Neural cell (in vitro differentiated cells): ENCODE data around the gene TAF1B. TPM values are rescaled to one million over a fixed set of nuclear protein-coding genes. Genes with fewer than 3 reads are reported as not detected.

Experiments
- H2AFZ ChIP-seq: fragments of 200-600, 300-800 bp; sonication (generic), shearing (Covaris generic); 2 replicates; pipeline ENCODE4 v1.6.0; 2014; ENCODE audit warnings: low read depth, mild to moderate bottlenecking, antibody characterized with exemption, low read length, moderate library complexity
- H3F3A ChIP-seq: fragments of 200-600 bp; shearing (Covaris generic); 2 replicates; pipeline ENCODE4 v1.6.1; 2016; ENCODE audit warnings: mild to moderate bottlenecking, moderate library complexity, mixed read lengths, antibody characterized with exemption, low read length; ENCODE audit not compliant: insufficient read depth, poor library complexity, severe bottlenecking
- H3K27ac ChIP-seq: fragments of 200-600, 300-800 bp; sonication (generic), shearing (Covaris generic); 2 replicates; pipeline ENCODE4 v1.5.1; 2014; ENCODE audit warnings: mild to moderate bottlenecking, low read length, moderate library complexity
- H3K27me3 ChIP-seq: fragments of 300-800, 200-600 bp; sonication (generic), shearing (Covaris generic); 2 replicates; pipeline ENCODE4 v1.6.0; 2014; ENCODE audit warnings: mild to moderate bottlenecking, low read depth, low read length, moderate library complexity; ENCODE audit not compliant: insufficient read depth
- H3K36me3 ChIP-seq: fragments of 300-800, 200-600 bp; sonication (generic), shearing (Covaris generic); 2 replicates; pipeline ENCODE4 v1.5.1; 2014; ENCODE audit warnings: mild to moderate bottlenecking, antibody characterized with exemption, low read length, moderate library complexity; ENCODE audit not compliant: insufficient read depth
- H3K4me2 ChIP-seq: fragments of 300-800, 200-600 bp; sonication (generic), shearing (Covaris generic); 2 replicates; pipeline ENCODE4 v1.6.0; 2014; ENCODE audit warnings: mild to moderate bottlenecking, low read length
- H3K4me3 ChIP-seq: fragments of 300-800, 200-600 bp; sonication (generic), shearing (Covaris generic); 2 replicates; pipeline ENCODE4 v1.5.1; 2014; ENCODE audit warnings: mild to moderate bottlenecking, low read length, moderate library complexity
- H3K79me2 ChIP-seq: fragments of 200-600 bp; shearing (Covaris generic); replicated peaks from 2 replicates; pipeline ENCODE4 v1.6.0; 2014; ENCODE audit warnings: mild to moderate bottlenecking, low read length, moderate library complexity; ENCODE audit not compliant: insufficient read depth
- H3K9ac ChIP-seq: fragments of 300-800, 200-600 bp; sonication (generic), shearing (Covaris generic); 2 replicates; pipeline ENCODE4 v1.6.1; 2016; ENCODE audit warnings: mild to moderate bottlenecking, low read length, mixed read lengths
- H3K9me2 ChIP-seq: fragments of 200-600 bp; shearing (Covaris generic); 2 replicates; pipeline ENCODE4 v1.6.1; 2016; ENCODE audit warnings: mild to moderate bottlenecking, low read length, mixed read lengths; ENCODE audit not compliant: insufficient read depth
- H3K9me3 ChIP-seq: fragments of 200-600, 300-800 bp; sonication (generic), shearing (Covaris generic); 2 replicates; pipeline ENCODE4 v1.6.1; 2016; ENCODE audit warnings: mild to moderate bottlenecking, mixed run types, low read length, moderate library complexity, mixed read lengths
- H4K20me1 ChIP-seq: fragments of 200-600 bp; shearing (Covaris generic); 2 replicates; pipeline ENCODE4 v1.6.1; 2016; ENCODE audit warnings: mild to moderate bottlenecking, mixed run types; ENCODE audit not compliant: insufficient read depth
- EP300 ChIP-seq: fragments of 450-650 bp; conservative IDR thresholded peaks from 2 replicates; pipeline ENCODE4 v1.6.1; 2014; ENCODE audit warnings: antibody characterized with exemption, mild to moderate bottlenecking, moderate library complexity; ENCODE audit not compliant: poor library complexity, severe bottlenecking
- EZH2 ChIP-seq: fragments of 200-600, 300-800 bp; shearing (Covaris generic), sonication (generic); IDR thresholded peaks from 2 replicates; pipeline ENCODE4 v1.6.1; 2014; ENCODE audit warnings: antibody characterized with exemption, low read length, borderline replicate concordance, mild to moderate bottlenecking; ENCODE audit not compliant: insufficient read depth, poor library complexity, severe bottlenecking
- MXI1 ChIP-seq: fragments of 450-650 bp; conservative IDR thresholded peaks from 2 replicates; pipeline ENCODE4 v1.6.1; 2014; ENCODE audit warnings: antibody characterized with exemption, mild to moderate bottlenecking; ENCODE audit not compliant: poor library complexity, severe bottlenecking
- POLR2AphosphoS5 ChIP-seq: IDR thresholded peaks from 2 replicates; pipeline ENCODE4 v1.6.1; 2012
- RAD21 ChIP-seq: fragments of 450-650 bp; conservative IDR thresholded peaks from 2 replicates; pipeline ENCODE4 v1.6.1; 2014; ENCODE audit warnings: antibody characterized with exemption, mild to moderate bottlenecking, moderate library complexity
- SMC3 ChIP-seq: fragments of 450-650 bp; conservative IDR thresholded peaks from 2 replicates; pipeline ENCODE4 v1.6.1; 2014; ENCODE audit warnings: antibody characterized with exemption, mild to moderate bottlenecking, moderate library complexity; ENCODE audit not compliant: poor library complexity
- polyA plus RNA-seq: library from polyadenylated mRNA; depleted of rRNA; stranded (reverse); fragments of >200 nt; gene quantifications from 2 replicates; pipeline ENCODE4 v1.2.3, GENCODE V29; 2014
- TF ChIP-seq, protein P1 (sequence below): IDR thresholded peaks from 2 replicates; pipeline ENCODE4 v1.6.1; 2012; ENCODE audit warnings: borderline replicate concordance
- TF ChIP-seq, protein P2 (sequence below): fragments of 450-650 bp; IDR thresholded peaks from 2 replicates; pipeline ENCODE4 v1.5.1; 2014; ENCODE audit warnings: antibody characterized with exemption, mild to moderate bottlenecking, moderate library complexity; ENCODE audit not compliant: poor library complexity, severe bottlenecking

Gene TAF1B
- polyA plus RNA-seq, 1 donor from 2014 or later: 11.2 TPM

- no peaks in the 10 kb centered on the region for H3K79me2 ChIP-seq
- no peaks in the 10 kb centered on the region for H3K9me3 ChIP-seq
- no peak for TF ChIP-seq RAD21
- no peak for TF ChIP-seq EZH2
- no peak for TF ChIP-seq MXI1
- TF ChIP-seq, protein P1, sequence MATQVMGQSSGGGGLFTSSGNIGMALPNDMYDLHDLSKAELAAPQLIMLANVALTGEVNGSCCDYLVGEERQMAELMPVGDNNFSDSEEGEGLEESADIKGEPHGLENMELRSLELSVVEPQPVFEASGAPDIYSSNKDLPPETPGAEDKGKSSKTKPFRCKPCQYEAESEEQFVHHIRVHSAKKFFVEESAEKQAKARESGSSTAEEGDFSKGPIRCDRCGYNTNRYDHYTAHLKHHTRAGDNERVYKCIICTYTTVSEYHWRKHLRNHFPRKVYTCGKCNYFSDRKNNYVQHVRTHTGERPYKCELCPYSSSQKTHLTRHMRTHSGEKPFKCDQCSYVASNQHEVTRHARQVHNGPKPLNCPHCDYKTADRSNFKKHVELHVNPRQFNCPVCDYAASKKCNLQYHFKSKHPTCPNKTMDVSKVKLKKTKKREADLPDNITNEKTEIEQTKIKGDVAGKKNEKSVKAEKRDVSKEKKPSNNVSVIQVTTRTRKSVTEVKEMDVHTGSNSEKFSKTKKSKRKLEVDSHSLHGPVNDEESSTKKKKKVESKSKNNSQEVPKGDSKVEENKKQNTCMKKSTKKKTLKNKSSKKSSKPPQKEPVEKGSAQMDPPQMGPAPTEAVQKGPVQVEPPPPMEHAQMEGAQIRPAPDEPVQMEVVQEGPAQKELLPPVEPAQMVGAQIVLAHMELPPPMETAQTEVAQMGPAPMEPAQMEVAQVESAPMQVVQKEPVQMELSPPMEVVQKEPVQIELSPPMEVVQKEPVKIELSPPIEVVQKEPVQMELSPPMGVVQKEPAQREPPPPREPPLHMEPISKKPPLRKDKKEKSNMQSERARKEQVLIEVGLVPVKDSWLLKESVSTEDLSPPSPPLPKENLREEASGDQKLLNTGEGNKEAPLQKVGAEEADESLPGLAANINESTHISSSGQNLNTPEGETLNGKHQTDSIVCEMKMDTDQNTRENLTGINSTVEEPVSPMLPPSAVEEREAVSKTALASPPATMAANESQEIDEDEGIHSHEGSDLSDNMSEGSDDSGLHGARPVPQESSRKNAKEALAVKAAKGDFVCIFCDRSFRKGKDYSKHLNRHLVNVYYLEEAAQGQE: no peak
- no peak for TF ChIP-seq POLR2AphosphoS5
- TF ChIP-seq, protein P2, sequence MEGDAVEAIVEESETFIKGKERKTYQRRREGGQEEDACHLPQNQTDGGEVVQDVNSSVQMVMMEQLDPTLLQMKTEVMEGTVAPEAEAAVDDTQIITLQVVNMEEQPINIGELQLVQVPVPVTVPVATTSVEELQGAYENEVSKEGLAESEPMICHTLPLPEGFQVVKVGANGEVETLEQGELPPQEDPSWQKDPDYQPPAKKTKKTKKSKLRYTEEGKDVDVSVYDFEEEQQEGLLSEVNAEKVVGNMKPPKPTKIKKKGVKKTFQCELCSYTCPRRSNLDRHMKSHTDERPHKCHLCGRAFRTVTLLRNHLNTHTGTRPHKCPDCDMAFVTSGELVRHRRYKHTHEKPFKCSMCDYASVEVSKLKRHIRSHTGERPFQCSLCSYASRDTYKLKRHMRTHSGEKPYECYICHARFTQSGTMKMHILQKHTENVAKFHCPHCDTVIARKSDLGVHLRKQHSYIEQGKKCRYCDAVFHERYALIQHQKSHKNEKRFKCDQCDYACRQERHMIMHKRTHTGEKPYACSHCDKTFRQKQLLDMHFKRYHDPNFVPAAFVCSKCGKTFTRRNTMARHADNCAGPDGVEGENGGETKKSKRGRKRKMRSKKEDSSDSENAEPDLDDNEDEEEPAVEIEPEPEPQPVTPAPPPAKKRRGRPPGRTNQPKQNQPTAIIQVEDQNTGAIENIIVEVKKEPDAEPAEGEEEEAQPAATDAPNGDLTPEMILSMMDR: no peak
- no peak for TF ChIP-seq EP300
- no peak overlapping the region for H3K27ac ChIP-seq
- H2AFZ ChIP-seq: no peak overlapping the region
- H3K9ac ChIP-seq: no peak overlapping the region
- no peaks in the 10 kb centered on the region for H3K9me2 ChIP-seq
- no peaks in the 10 kb centered on the region for H4K20me1 ChIP-seq
- no peaks in the 10 kb centered on the region for H3K27me3 ChIP-seq
- H3K36me3 ChIP-seq: no peaks in the 10 kb centered on the region
- H3K4me2 ChIP-seq: no peak overlapping the region
- no peak overlapping the region for H3K4me3 ChIP-seq
- H3F3A ChIP-seq: no peaks in the 10 kb centered on the region
These were observed 18.8 kb upstream of the TAF1B start for GRCh38 chr2:9824441-9824840.

GRCh38 chr2:9824956-9825720 is 18.1 kb upstream of the TAF1B start:
- no peak overlapping the region for H3K4me3 ChIP-seq
- no peaks in the 10 kb centered on the region for H3K9me2 ChIP-seq
- no peaks in the 10 kb centered on the region for H3K79me2 ChIP-seq
- no peak overlapping the region for H3K9ac ChIP-seq
- H3K9me3 ChIP-seq: no peaks in the 10 kb centered on the region
- H3K27ac ChIP-seq: no peak overlapping the region
- H3K4me2 ChIP-seq: no peak overlapping the region
- H3K36me3 ChIP-seq: no peaks in the 10 kb centered on the region
- no peaks in the 10 kb centered on the region for H3K27me3 ChIP-seq
- TF ChIP-seq EZH2 (no peak), EP300 (no peak), SMC3 (no peak), MXI1 (no peak)
- TF ChIP-seq, protein P1: no peak
- H2AFZ ChIP-seq: no peak overlapping the region
- no peaks in the 10 kb centered on the region for H3F3A ChIP-seq
- H4K20me1 ChIP-seq: no peaks in the 10 kb centered on the region
